Chondrocyte (in vitro differentiated cells): ENCODE data around the gene RNU7-1. TPM values are rescaled to one million over a fixed set of nuclear protein-coding genes. Genes with fewer than 3 reads are reported as not detected.
A peak's percentile ranks its signal among the peaks of the same experiment; 100 is the strongest.

Source experiments
- DNase-seq: peaks from one replicate; pipeline ENCODE4 v3.0.0; 2021; ENCODE audit warnings: mixed read lengths, low spot score
- H3K27ac Mint-ChIP-seq: one replicate; pipeline ENCODE4 v1.8.0; 2021; ENCODE audit warnings: mild to moderate bottlenecking, moderate library complexity, mixed read lengths; ENCODE audit not compliant: unreplicated experiment
- H3K27me3 Mint-ChIP-seq: 2 replicates; pipeline ENCODE4 v1.8.0; 2021; ENCODE audit warnings: low read depth, mixed read lengths
- H3K36me3 Mint-ChIP-seq: 2 replicates; pipeline ENCODE4 v1.8.0; 2021; ENCODE audit warnings: low read depth, mixed read lengths
- H3K4me1 Mint-ChIP-seq: 2 replicates; pipeline ENCODE4 v1.8.0; 2021; ENCODE audit warnings: low read depth, mild to moderate bottlenecking, mixed read lengths
- H3K4me3 Mint-ChIP-seq: one replicate; pipeline ENCODE4 v1.8.0; 2021; ENCODE audit warnings: mild to moderate bottlenecking, moderate library complexity, mixed read lengths; ENCODE audit not compliant: unreplicated experiment
- H3K9me3 Mint-ChIP-seq: 2 replicates; pipeline ENCODE4 v1.8.0; 2021; ENCODE audit warnings: low read depth, mixed read lengths
- CTCF ChIP-seq: fragments of 200-600 bp; sonication (generic); IDR thresholded peaks from 2 replicates; pipeline ENCODE4 v1.5.0; 2021; ENCODE audit warnings: antibody characterized with exemption, mild to moderate bottlenecking, moderate library complexity
- total RNA-seq: library from RNA; stranded (reverse); gene quantifications from 3 replicates; pipeline ENCODE4 v1.2.1, GENCODE V29; 2021

Gene RNU7-1
- total RNA-seq, 1 donor from 2014 or later: not detected

- H3K4me3 Mint-ChIP-seq: peak overlapping the region; percentile 84
- H3K27ac Mint-ChIP-seq: no peak overlapping the region
- peak; percentile 72 for DNase-seq
- TF ChIP-seq CTCF: no peak
- peaks cover 31% of the 10 kb centered on the region for H3K4me1 Mint-ChIP-seq
- H3K9me3 Mint-ChIP-seq: no peaks in the 10 kb centered on the region
- H3K36me3 Mint-ChIP-seq: peaks cover 9% of the 10 kb centered on the region
- no peaks in the 10 kb centered on the region for H3K27me3 Mint-ChIP-seq
Observed at GRCh38 chr12:6915789-6916285, 27.8 kb upstream of the RNU7-1 start.

GRCh38 chr12:6916426-6917200 lies 27.0 kb upstream of the RNU7-1 start:
- no peaks in the 10 kb centered on the region for H3K9me3 Mint-ChIP-seq
- TF ChIP-seq CTCF: no peak
- H3K4me3 Mint-ChIP-seq: peak overlapping the region; percentile 45
- H3K36me3 Mint-ChIP-seq: peaks cover 9% of the 10 kb centered on the region
- H3K4me1 Mint-ChIP-seq: peaks cover 31% of the 10 kb centered on the region
- H3K27ac Mint-ChIP-seq: no peak overlapping the region
- H3K27me3 Mint-ChIP-seq: no peaks in the 10 kb centered on the region
- peak; percentile 73 for DNase-seq

GRCh38 chr12:6917491-6918231 lies 26.0 kb upstream of the RNU7-1 start:
- Mint-ChIP-seq H3K4me3 (no peak overlapping the region), H3K36me3 (peaks cover 9% of the 10 kb centered on the region), H3K27me3 (no peaks in the 10 kb centered on the region), H3K27ac (no peak overlapping the region), H3K9me3 (no peaks in the 10 kb centered on the region), H3K4me1 (peaks cover 31% of the 10 kb centered on the region)
- no peak for TF ChIP-seq CTCF
- DNase-seq: peak; percentile 42

- H3K4me1 Mint-ChIP-seq: peaks cover 28% of the 10 kb centered on the region
- no peaks in the 10 kb centered on the region for H3K27me3 Mint-ChIP-seq
- no peak overlapping the region for H3K27ac Mint-ChIP-seq
- peak; percentile 66 for DNase-seq
- H3K4me3 Mint-ChIP-seq: no peak overlapping the region
- no peaks in the 10 kb centered on the region for H3K9me3 Mint-ChIP-seq
- H3K36me3 Mint-ChIP-seq: peaks cover 9% of the 10 kb centered on the region
- TF ChIP-seq CTCF: peak; percentile 13
Observed at GRCh38 chr12:6919588-6919987, 24.0 kb upstream of the RNU7-1 start.

GRCh38 chr12:6921539-6921938 lies 22.1 kb upstream of the RNU7-1 start:
- H3K27ac Mint-ChIP-seq: no peak overlapping the region

More at GRCh38 chr12:6921539-6921938, 22.1 kb upstream of the RNU7-1 start:
- H3K4me3 Mint-ChIP-seq: no peak overlapping the region
- TF ChIP-seq CTCF: no peak
- H3K36me3 Mint-ChIP-seq: peaks cover 8% of the 10 kb centered on the region
- no peaks in the 10 kb centered on the region for H3K9me3 Mint-ChIP-seq
- H3K27me3 Mint-ChIP-seq: no peaks in the 10 kb centered on the region
- peak; percentile 51 for DNase-seq
- H3K4me1 Mint-ChIP-seq: peaks cover 32% of the 10 kb centered on the region
